ENCODE results near the gene NCF2. TPM values are rescaled to one million over a fixed set of nuclear protein-coding genes. Genes with fewer than 3 reads are reported as not detected.
A peak's percentile ranks its signal among the peaks of the same experiment; 100 is the strongest.

Gene NCF2
- total RNA-seq, 2 donors from 2014 or later: 22.6 to 29.5 TPM

DNA sequence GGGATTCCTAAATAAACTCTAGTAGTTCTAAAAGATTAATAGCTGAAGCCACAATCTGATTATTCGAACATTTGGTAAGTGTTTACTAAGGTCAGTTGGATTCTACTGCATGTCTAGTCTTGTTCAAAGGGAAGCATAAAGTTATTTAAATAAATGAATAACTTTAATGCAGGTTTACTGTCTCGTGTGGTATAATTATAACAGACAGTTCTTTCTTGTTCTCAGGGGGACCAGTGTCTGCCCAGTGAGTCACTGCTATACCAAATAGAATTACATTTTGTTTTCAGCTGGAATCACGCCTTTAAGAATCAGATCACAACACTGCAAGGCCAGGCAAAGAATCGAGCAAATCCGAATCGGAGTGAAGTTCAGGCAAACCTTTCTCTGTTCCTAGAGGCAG, 72.9 kb downstream of the NCF2 start:
- Mint-ChIP-seq H3K4me1 (ENCODE audit: low read depth) (no peaks in the 10 kb centered on the region), H3K27me3 (ENCODE audit: low read depth) (no peaks in the 10 kb centered on the region), H3K4me3 (no peak overlapping the region), H3K36me3 (ENCODE audit: insufficient read depth in 2 of 2) (peaks cover 4 to 10% of the 10 kb centered on the region in 2 donors), H3K9me3 (no peaks in the 10 kb centered on the region), H3K27ac (no peak overlapping the region)
- ATAC-seq (replicated peaks in 1 of 2) (no peak), DNase-seq (no peak)

DNA sequence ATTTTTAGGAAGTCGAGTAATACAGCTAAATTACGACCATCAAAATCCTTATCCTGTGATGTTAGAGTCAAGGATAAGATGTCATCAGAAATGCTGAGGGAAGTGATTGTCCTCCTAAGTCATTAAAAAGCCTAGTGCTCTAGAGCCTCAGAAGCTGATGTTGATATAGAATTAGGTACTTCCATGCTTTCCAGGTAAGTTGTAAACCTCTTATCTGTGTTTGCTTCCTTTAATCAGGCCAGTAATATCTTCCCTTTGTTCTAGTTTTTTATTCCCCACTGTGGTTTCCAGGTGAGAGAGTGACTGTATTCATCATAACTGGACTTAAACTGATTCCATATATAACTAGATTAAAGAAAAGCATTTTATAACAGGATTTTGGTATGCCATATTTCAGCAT, 73.5 kb downstream of the NCF2 start:
- no peak overlapping the region for H3K4me3 Mint-ChIP-seq
- DNase-seq (no peak), ATAC-seq (replicated peaks in 1 of 2) (no peak)
- peaks cover 1 to 8% of the 10 kb centered on the region in 2 donors for H3K36me3 Mint-ChIP-seq (ENCODE audit: insufficient read depth in 2 of 2)
- H3K27me3 Mint-ChIP-seq (ENCODE audit: low read depth): no peaks in the 10 kb centered on the region
- H3K9me3 Mint-ChIP-seq: no peaks in the 10 kb centered on the region
- no peak overlapping the region for H3K27ac Mint-ChIP-seq
- H3K4me1 Mint-ChIP-seq (ENCODE audit: low read depth): no peaks in the 10 kb centered on the region

DNA sequence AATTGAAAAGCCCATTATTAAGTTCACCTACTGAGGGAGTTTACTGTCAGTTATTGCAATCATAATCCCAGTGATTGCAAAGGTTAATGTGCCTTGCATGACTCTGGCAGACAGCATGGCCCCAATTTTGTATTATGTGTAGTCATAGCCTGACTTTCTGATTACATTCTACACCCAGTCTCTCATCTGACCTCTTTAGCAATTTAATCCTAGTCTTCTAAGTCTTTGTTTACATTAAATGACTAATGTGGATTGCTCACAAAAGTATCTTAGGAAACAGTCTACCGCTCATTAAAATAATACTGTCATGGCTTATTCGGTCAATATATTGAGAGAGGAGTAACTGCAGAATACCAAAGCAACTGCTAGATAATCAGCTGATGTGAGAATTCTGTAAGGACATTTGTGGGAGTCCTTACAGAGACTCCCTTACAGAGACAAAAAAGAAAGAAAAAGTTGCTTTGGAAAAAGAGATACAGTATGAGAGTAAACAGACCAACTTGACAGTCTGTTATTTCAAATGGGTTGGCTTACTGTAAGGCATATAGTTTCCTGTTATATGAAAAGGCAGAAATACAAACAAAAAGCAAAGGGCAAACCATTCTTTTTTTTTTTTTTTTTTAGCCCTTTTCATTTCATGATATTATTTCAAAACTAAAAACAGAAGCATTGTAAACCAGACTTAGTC, 75.1 kb downstream of the NCF2 start:
- Mint-ChIP-seq H3K9me3 (no peaks in the 10 kb centered on the region), H3K4me1 (ENCODE audit: low read depth) (no peaks in the 10 kb centered on the region), H3K4me3 (no peak overlapping the region), H3K27ac (peak overlapping the region; percentile 51), H3K27me3 (ENCODE audit: low read depth) (no peaks in the 10 kb centered on the region), H3K36me3 (ENCODE audit: insufficient read depth in 2 of 2) (no peaks in the 10 kb centered on the region)
- ATAC-seq (replicated peaks in 1 of 2): peak in 1 of 2 donors; percentile 59
- no peak for DNase-seq

DNA sequence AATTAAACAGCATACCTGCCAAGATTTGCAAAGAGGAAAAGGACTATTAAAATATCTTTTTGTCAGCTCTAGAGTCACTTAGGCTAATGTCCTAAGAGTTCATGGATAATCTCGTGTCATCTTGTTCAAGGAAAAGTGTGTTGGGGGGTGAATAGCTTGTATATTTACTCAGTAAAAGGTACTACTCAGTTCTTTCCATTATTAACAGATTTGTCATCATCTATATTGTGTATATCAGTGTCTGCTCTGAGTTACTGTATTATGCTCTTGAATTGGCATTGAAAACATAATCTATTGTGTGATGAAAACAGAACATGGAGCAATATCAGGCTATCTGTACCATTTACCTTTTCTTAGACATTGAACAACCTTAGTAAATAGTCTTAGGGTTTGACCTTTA, 76.0 kb downstream of the NCF2 start:
- ATAC-seq (replicated peaks in 1 of 2) (no peak), DNase-seq (no peak)
- H3K27ac Mint-ChIP-seq: no peak overlapping the region
- H3K27me3 Mint-ChIP-seq (ENCODE audit: low read depth): no peaks in the 10 kb centered on the region
- H3K4me3 Mint-ChIP-seq: no peak overlapping the region
- H3K4me1 Mint-ChIP-seq (ENCODE audit: low read depth): no peaks in the 10 kb centered on the region
- no peaks in the 10 kb centered on the region for H3K9me3 Mint-ChIP-seq
- no peaks in the 10 kb centered on the region for H3K36me3 Mint-ChIP-seq (ENCODE audit: insufficient read depth in 2 of 2)

DNA sequence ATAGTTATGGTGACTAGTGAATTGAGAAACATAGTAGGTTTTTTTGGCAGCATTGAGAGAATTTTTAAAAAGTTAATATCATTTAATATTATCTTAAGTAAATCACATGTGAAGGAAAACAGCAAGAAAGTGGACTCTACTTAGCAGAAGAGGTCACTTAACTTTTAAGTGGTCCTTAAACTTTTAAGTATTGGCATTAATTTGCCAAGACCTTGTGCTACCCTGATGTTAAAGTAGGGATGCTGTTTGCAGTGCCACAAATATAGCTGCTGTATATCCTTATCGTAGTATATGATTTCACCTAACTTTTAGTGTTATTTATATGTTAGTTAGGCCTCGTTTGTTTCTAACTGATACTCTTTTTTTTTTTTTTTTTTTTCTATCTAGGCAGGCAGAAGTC, 77.8 kb downstream of the NCF2 start:
- Mint-ChIP-seq H3K4me1 (ENCODE audit: low read depth) (no peaks in the 10 kb centered on the region), H3K36me3 (ENCODE audit: insufficient read depth in 2 of 2) (peaks cover 0 to 2% of the 10 kb centered on the region in 2 donors), H3K9me3 (no peaks in the 10 kb centered on the region), H3K27ac (no peak overlapping the region), H3K4me3 (no peak overlapping the region), H3K27me3 (ENCODE audit: low read depth) (no peaks in the 10 kb centered on the region)
- DNase-seq (no peak), ATAC-seq (replicated peaks in 1 of 2) (no peak)

DNA sequence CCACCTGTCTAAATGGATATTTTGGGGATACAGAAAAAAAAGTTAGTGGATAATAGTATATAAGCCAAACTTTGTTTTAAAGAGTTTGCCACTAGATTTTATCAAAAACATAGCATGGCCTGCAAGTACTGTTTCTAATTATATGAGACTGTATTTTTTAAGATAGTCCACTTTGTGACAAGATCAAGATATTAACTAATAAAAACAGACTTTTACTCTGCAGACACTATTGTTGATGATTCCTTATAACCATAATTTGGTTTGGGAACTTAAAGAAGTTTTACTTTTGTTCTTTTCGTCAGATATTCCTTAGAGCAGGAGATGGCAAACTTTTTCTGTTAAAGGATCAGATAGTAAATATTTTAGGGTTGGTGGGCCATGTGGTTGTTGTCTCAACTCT, 81.6 kb downstream of the NCF2 start:
- peaks cover 0 to 2% of the 10 kb centered on the region in 2 donors for H3K36me3 Mint-ChIP-seq (ENCODE audit: insufficient read depth in 2 of 2)

DNA sequence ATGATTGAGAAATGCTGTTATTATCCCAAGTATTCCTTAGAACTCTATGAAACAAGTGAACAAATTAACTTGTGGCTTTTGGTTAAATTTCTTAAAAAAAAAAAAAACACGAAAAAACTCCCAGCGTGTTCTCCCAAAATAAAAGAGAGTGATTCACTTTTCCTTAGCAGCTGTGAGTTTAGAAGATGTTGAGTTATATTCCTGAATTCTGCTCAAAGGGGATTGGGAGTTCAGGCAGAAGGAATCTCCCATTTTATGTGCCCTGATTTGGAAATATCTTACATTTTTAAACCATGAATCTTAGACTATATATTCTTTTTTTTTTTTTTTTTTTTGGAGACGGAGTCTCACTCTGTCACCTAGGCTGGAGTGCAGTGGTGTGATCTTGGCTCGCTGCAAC, 83.7 kb downstream of the NCF2 start:
- ATAC-seq (replicated peaks in 1 of 2) (no peak), DNase-seq (no peak)
- H3K27ac Mint-ChIP-seq: no peak overlapping the region
- H3K9me3 Mint-ChIP-seq: no peaks in the 10 kb centered on the region
- peaks cover 0 to 2% of the 10 kb centered on the region in 2 donors for H3K36me3 Mint-ChIP-seq (ENCODE audit: insufficient read depth in 2 of 2)
- no peaks in the 10 kb centered on the region for H3K27me3 Mint-ChIP-seq (ENCODE audit: low read depth)
- peaks cover 25% of the 10 kb centered on the region for H3K4me1 Mint-ChIP-seq (ENCODE audit: low read depth)
- H3K4me3 Mint-ChIP-seq: no peak overlapping the region

More for the DNA sequence above, 81.6 kb downstream of the NCF2 start:
- H3K4me3 Mint-ChIP-seq: no peak overlapping the region
- DNase-seq (no peak), ATAC-seq (replicated peaks in 1 of 2) (no peak)
- no peak overlapping the region for H3K27ac Mint-ChIP-seq
- H3K27me3 Mint-ChIP-seq (ENCODE audit: low read depth): no peaks in the 10 kb centered on the region
- H3K4me1 Mint-ChIP-seq (ENCODE audit: low read depth): peaks cover 4% of the 10 kb centered on the region
- no peaks in the 10 kb centered on the region for H3K9me3 Mint-ChIP-seq

Other genes starting within 250 kb of the NCF2 start
- not detected for gene NMNAT2, start 172.1 kb downstream of the NCF2 start, total RNA-seq
- 10 to 100 TPM; 57.9 to 69.8 TPM for gene SMG7, start 118.0 kb downstream of the NCF2 start, total RNA-seq
- 10 to 100 TPM; 79.1 to 80.1 TPM for gene ARPC5, start 45.3 kb upstream of the NCF2 start, total RNA-seq
- not detected for gene APOBEC4, start 62.9 kb upstream of the NCF2 start, total RNA-seq
- gene RGL1, start 214.7 kb upstream of the NCF2 start, total RNA-seq: 1 to 10 TPM; 1.7 to 2.2 TPM

Measured in activated T-cell treated with anti-CD3 and anti-CD28 coated beads, Interleukin-2, amount 50 U/mL, for 72 hours (primary cell).